ENCODE measurements around the gene DRC7.

DNA sequence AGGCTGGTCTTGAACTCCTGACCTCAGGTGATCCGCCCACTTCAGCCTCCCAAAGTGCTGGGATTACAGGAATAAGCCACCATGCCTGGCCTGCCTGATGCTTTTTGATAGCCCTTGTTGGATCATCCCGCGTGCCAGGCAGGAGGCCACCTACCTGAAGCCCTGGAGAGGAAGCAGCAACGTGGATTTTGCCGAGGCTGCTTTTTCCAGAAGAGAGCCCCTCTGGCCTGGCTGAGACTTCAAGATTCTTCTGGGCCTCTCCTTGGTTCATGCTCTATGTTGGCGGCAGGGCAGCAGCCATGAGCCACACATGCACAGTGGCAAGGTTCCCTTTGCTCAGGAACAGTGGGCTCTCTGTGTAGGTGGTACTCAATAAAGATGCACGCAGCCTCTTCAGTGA, 52.5 kb downstream of the DRC7 start:
- TF ChIP-seq FOXJ3 (CRISPR knock-in tag; IDR thresholded peaks at IDR 0.05) (no peak), MXI1 (IDR thresholded peaks at IDR 0.05; ENCODE audit: low read depth, low read length) (no peak), TAF1 (IDR thresholded peaks at IDR 0.05; ENCODE audit: borderline replicate concordance, low read depth, low read length) (no peak), EP300 (IDR thresholded peaks at IDR 0.05; ENCODE audit: borderline replicate concordance in 1 of 2, low read depth in 1 of 2, low read length in 1 of 2) (no peak), JUND (IDR thresholded peaks at IDR 0.05) (no peak), GABPA (IDR thresholded peaks at IDR 0.05; ENCODE audit: low read depth) (no peak), POLR2AphosphoS5 (IDR thresholded peaks at IDR 0.05; ENCODE audit: low read depth, low read length) (no peak), NFIC (IDR thresholded peaks at IDR 0.05; ENCODE audit: borderline replicate concordance) (no peak), MEF2A (IDR thresholded peaks at IDR 0.05; ENCODE audit: borderline replicate concordance, low read depth) (no peak)
- TF ChIP-seq, protein P1, sequence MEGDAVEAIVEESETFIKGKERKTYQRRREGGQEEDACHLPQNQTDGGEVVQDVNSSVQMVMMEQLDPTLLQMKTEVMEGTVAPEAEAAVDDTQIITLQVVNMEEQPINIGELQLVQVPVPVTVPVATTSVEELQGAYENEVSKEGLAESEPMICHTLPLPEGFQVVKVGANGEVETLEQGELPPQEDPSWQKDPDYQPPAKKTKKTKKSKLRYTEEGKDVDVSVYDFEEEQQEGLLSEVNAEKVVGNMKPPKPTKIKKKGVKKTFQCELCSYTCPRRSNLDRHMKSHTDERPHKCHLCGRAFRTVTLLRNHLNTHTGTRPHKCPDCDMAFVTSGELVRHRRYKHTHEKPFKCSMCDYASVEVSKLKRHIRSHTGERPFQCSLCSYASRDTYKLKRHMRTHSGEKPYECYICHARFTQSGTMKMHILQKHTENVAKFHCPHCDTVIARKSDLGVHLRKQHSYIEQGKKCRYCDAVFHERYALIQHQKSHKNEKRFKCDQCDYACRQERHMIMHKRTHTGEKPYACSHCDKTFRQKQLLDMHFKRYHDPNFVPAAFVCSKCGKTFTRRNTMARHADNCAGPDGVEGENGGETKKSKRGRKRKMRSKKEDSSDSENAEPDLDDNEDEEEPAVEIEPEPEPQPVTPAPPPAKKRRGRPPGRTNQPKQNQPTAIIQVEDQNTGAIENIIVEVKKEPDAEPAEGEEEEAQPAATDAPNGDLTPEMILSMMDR (IDR thresholded peaks at IDR 0.05) = no peak
